WTC11 (cell line): ENCODE measurements around the gene STXBP1. TPM values are rescaled to one million over a fixed set of nuclear protein-coding genes. Genes with fewer than 3 reads are reported as not detected.

ENCODE experiments used
- ATAC-seq: fragments of 200-7000 bp; cut with Tn5 transposase; 2 replicates; pipeline ENCODE4 v1.10.0; 2021; ENCODE audit warnings: mild to moderate bottlenecking, moderate library complexity
- CTCF ChIA-PET: fragments of 300-600 bp; sonication (Branson Sonifier 250); formaldehyde crosslinking; loops from one replicate; lab custom pipeline; 2021; ENCODE audit warnings: antibody characterized with exemption; lab: Charles Lee
- POLR2A ChIA-PET: fragments of 350-600 bp; sonication (Branson Sonifier 250); formaldehyde crosslinking; loops from one replicate; lab custom pipeline; 2021; ENCODE audit warnings: antibody characterized with exemption; lab: Charles Lee
- DNase-seq: peaks from one replicate; pipeline ENCODE4 v3.0.0; 2021; ENCODE audit warnings: low spot score
- H3K27ac Mint-ChIP-seq: 2 replicates; pipeline ENCODE4 v1.8.0; 2021; ENCODE audit warnings: mixed read lengths
- H3K27me3 Mint-ChIP-seq: 2 replicates; pipeline ENCODE4 v1.8.0; 2021; ENCODE audit warnings: low read depth, mild to moderate bottlenecking, moderate library complexity, mixed read lengths
- H3K36me3 Mint-ChIP-seq: 2 replicates; pipeline ENCODE4 v1.8.0; 2021; ENCODE audit warnings: mixed read lengths
- H3K4me1 Mint-ChIP-seq: 2 replicates; pipeline ENCODE4 v1.8.0; 2022; ENCODE audit warnings: mixed read lengths
- H3K4me3 Mint-ChIP-seq: 2 replicates; pipeline ENCODE4 v1.8.0; 2021; ENCODE audit warnings: mild to moderate bottlenecking, moderate library complexity, mixed read lengths
- H3K9me3 Mint-ChIP-seq: 2 replicates; pipeline ENCODE4 v1.8.0; 2021; ENCODE audit warnings: mixed read lengths
- E2F5 ChIP-seq: sonication (generic); formaldehyde crosslinking; IDR thresholded peaks from 2 replicates; pipeline ENCODE4 v1.8.1; 2022; ENCODE audit warnings: mild to moderate bottlenecking, moderate library complexity, missing genetic modification reagents
- ELF4 ChIP-seq: sonication (generic); formaldehyde crosslinking; IDR thresholded peaks from 2 replicates; pipeline ENCODE4 v1.8.1; 2022; ENCODE audit warnings: low read depth, mild to moderate bottlenecking, moderate library complexity, missing genetic modification reagents
- HMGXB4 ChIP-seq: sonication (generic); formaldehyde crosslinking; IDR thresholded peaks from 2 replicates; pipeline ENCODE4 v1.8.1; 2023; ENCODE audit warnings: mild to moderate bottlenecking, moderate library complexity, missing genetic modification reagents
- IRF1 ChIP-seq: sonication (generic); formaldehyde crosslinking; IDR thresholded peaks from 2 replicates; pipeline ENCODE4 v1.8.0; 2023; ENCODE audit warnings: missing genetic modification reagents
- JUN ChIP-seq: sonication (generic); formaldehyde crosslinking; IDR thresholded peaks from 2 replicates; pipeline ENCODE4 v1.8.0; 2023; ENCODE audit warnings: mild to moderate bottlenecking, missing genetic modification reagents
- MAX ChIP-seq: sonication (generic); formaldehyde crosslinking; IDR thresholded peaks from 2 replicates; pipeline ENCODE4 v1.8.0; 2022; ENCODE audit warnings: mild to moderate bottlenecking, missing genetic modification reagents
- MXD4 ChIP-seq: fragments of 250-450 bp; sonication (Bioruptor Pico); IDR thresholded peaks from 2 replicates; pipeline ENCODE4 v1.8.0; 2021; ENCODE audit warnings: mild to moderate bottlenecking, moderate library complexity, borderline replicate concordance
- OVOL2 ChIP-seq: fragments of 250-450 bp; sonication (Bioruptor Pico); IDR thresholded peaks from 2 replicates; pipeline ENCODE4 v1.9.0; 2021; ENCODE audit warnings: mild to moderate bottlenecking, borderline replicate concordance
- STAT6 ChIP-seq: sonication (generic); formaldehyde crosslinking; conservative IDR thresholded peaks from 2 replicates; pipeline ENCODE4 v1.8.1; 2023; ENCODE audit warnings: mild to moderate bottlenecking, low read depth, missing genetic modification reagents, moderate library complexity
- TEAD1 ChIP-seq: sonication (generic); formaldehyde crosslinking; IDR thresholded peaks from 2 replicates; pipeline ENCODE4 v1.8.0; 2022; ENCODE audit warnings: mild to moderate bottlenecking, missing genetic modification reagents
- USF2 ChIP-seq: sonication (generic); formaldehyde crosslinking; IDR thresholded peaks from 2 replicates; pipeline ENCODE4 v1.8.1; 2023; ENCODE audit warnings: mild to moderate bottlenecking, missing genetic modification reagents, moderate library complexity
- ZMAT4 ChIP-seq: fragments of 250-450 bp; sonication (Bioruptor Pico); IDR thresholded peaks from 2 replicates; pipeline ENCODE4 v1.9.0; 2021; ENCODE audit warnings: mild to moderate bottlenecking
- ZNF121 ChIP-seq: sonication (generic); formaldehyde crosslinking; IDR thresholded peaks from 2 replicates; pipeline ENCODE4 v1.8.0; 2023; ENCODE audit warnings: missing genetic modification reagents
- ZNF416 ChIP-seq: fragments of 250-450 bp; sonication (Bioruptor Pico); IDR thresholded peaks from 2 replicates; pipeline ENCODE4 v1.9.0; 2021; ENCODE audit warnings: mild to moderate bottlenecking, inconsistent platforms
- total RNA-seq: library from RNA; stranded (reverse); gene quantifications from 3 replicates; pipeline ENCODE4 v1.2.3, GENCODE V29; 2021
- TF ChIP-seq, protein P1 (sequence below): sonication (generic); formaldehyde crosslinking; IDR thresholded peaks from 2 replicates; pipeline ENCODE4 v1.8.1; 2023; ENCODE audit warnings: mild to moderate bottlenecking, missing genetic modification reagents, moderate library complexity

The STXBP1 gene
- total RNA-seq, 1 experiment from 2014 or later, result 37.1 TPM

DNA sequence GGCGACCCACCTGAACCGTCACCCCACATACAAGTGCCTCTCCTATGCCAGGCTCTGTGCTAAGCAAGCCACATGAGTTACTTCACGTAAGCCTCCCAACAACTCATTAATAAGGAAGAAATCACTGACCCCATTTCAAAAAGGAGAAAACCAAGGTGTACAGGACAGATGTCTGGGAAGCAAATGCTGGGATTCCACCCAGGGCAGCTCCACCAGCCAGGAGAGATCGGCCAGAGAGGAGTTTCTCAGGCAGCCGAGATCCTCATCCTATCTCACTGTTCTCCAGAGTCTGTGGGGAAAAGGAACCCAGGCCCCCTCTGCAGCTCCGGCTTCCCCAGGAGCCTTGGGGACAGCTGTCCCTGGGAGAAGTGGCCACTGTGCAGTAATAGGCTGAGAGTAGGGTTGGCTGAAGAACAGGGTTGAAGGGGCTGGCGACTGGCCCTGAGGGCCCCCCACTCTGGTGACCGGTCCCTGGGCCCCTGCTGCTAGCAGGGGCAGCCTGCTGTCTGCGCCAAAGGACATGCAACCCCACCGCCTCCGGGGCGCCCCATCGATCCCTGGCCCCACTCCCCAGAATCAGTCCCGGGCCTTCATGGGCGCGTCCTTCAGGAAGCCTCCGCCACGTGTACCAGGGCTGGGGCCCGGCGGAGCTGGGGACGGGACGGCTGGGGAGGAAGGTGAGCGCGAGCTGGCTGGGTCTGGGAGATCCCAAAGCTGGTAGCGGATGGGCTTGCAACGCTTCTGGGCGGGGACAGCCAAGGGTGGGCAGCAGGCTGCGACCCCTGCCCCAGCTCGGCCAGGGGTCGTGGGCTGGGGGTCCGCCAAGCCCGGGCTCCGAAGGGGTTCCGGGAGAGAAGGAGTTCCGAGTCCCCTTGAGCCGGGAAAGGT is 44.1 kb upstream of the STXBP1 start:
- Mint-ChIP-seq H3K27ac (no peak overlapping the region), H3K4me1 (peaks cover 27% of the 10 kb centered on the region), H3K36me3 (no peaks in the 10 kb centered on the region), H3K9me3 (no peaks in the 10 kb centered on the region), H3K27me3 (peaks cover 10% of the 10 kb centered on the region), H3K4me3 (peak overlapping the region; percentile 70)
- peak; percentile 69; the same call in 1 of the 2 replicates for TF ChIP-seq HMGXB4
- TF ChIP-seq STAT6 (CRISPR knock-in tag), result no peak
- TF ChIP-seq MAX, result peak; percentile 66; the same call in 1 of the 2 replicates
- no peak for TF ChIP-seq MXD4 (CRISPR knock-in tag)
- TF ChIP-seq ELF4 (CRISPR knock-in tag), result no peak
- ATAC-seq (peak; percentile 11), DNase-seq (peak; percentile 57)
- POLR2A ChIA-PET, result interaction anchor here (1.7 kb wide), 1 partner anchor 47 kb away, joined by 6 read pairs; no protein-coding TSS in a partner anchor
- CTCF ChIA-PET, result interaction anchor here (0.5 to 3.1 kb wide), 21 partner anchors 10 to 550 kb away, joined by 3 to 16 read pairs (median 4); partner anchors contain the start of genes SLC2A8, STXBP1 and TOR2A

DNA sequence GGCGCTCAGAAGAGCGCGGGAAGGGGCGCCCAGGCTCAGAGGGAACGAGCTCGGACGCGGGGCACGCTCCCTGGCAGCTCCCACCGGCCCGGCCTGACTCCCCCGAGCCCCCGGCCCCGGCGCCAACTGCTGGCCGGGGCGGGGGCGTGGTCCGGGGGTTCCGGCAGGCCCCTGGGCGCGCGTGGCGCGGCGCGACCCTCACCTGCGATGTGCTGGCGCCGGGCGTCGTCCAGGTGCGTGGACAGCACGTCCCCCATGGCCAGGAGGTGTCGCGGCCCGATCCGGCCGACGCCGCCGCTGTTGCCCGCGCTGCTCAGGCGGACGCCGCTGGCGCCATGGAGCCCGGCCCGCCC is 43.5 kb upstream of the STXBP1 start:
- CTCF ChIA-PET, result interaction anchor here (0.5 to 3.1 kb wide), 14 partner anchors 10 to 209 kb away, joined by 3 to 16 read pairs (median 6); partner anchors contain the start of genes SLC2A8, STXBP1 and TOR2A
- Mint-ChIP-seq H3K36me3 (no peaks in the 10 kb centered on the region), H3K27ac (no peak overlapping the region), H3K4me1 (peaks cover 26% of the 10 kb centered on the region), H3K9me3 (no peaks in the 10 kb centered on the region), H3K4me3 (peak overlapping the region; percentile 70)
- POLR2A ChIA-PET, result interaction anchor here (1.7 kb wide), 1 partner anchor 47 kb away, joined by 6 read pairs; no protein-coding TSS in a partner anchor
- TF ChIP-seq ZMAT4 (CRISPR knock-in tag) (no peak), USF2 (CRISPR knock-in tag) (no peak), OVOL2 (CRISPR knock-in tag) (no peak), JUN (CRISPR knock-in tag) (no peak), ZNF416 (CRISPR knock-in tag) (no peak), E2F5 (CRISPR knock-in tag) (peak; percentile 56; the same call in 1 of the 2 replicates), ZNF121 (CRISPR knock-in tag) (no peak), IRF1 (CRISPR knock-in tag) (0 out of 2 replicates have a peak, but pooled peaks have one; percentile 23), TEAD1 (CRISPR knock-in tag) (no peak)
- TF ChIP-seq, protein P1, sequence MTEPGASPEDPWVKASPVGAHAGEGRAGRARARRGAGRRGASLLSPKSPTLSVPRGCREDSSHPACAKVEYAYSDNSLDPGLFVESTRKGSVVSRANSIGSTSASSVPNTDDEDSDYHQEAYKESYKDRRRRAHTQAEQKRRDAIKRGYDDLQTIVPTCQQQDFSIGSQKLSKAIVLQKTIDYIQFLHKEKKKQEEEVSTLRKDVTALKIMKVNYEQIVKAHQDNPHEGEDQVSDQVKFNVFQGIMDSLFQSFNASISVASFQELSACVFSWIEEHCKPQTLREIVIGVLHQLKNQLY (CRISPR knock-in tag), result no peak
- TF ChIP-seq, all 79 proteins: peak for 2
- H3K27me3 Mint-ChIP-seq, result peaks cover 10% of the 10 kb centered on the region
- ATAC-seq (peak; percentile 15), DNase-seq (no peak)
